Smooth muscle cell of bladder (primary cell): Measurements from ENCODE around the gene ANTXRL. TPM values are rescaled to one million over a fixed set of nuclear protein-coding genes. Genes with fewer than 3 reads are reported as not detected.

Experiments
- total RNA-seq: library from RNA; depleted of rRNA; stranded (reverse); fragments of >200 nt; gene quantifications from 2 replicates; pipeline ENCODE4 v1.2.3, GENCODE V29; 2014

Gene ANTXRL
- not detected in 2 replicates for total RNA-seq

GRCh38 chr10:46286991-46287693 lies at the start of gene ANTXRL:
Gene ANTXRL, plus strand, starts transcription at chr10:46286997. Its CDS starts 266 bp downstream, at chr10:46287263.

GRCh38 chr10:46375406-46375805 lies 88.6 kb downstream of the ANTXRL start, which contains the start of gene ANXA8L1:
Gene ANXA8L1, plus strand, starts transcription at chr10:46375776. Its CDS starts 76 bp downstream, at chr10:46375852.

Other genes starting within 250 kb of the ANTXRL start
- not detected in 2 replicates for gene MSMB, start 240.7 kb upstream of the ANTXRL start, total RNA-seq
- 0.43 TPM in 1 of 2 replicates, not detected in the other for gene ANXA8L1, start 88.8 kb downstream of the ANTXRL start, total RNA-seq
- 0.71 and 1.1 TPM in 2 replicates for gene NPY4R, start 179.0 kb downstream of the ANTXRL start, total RNA-seq